ENCODE results near the gene ZSWIM6.

ZSWIM6 gene

GRCh38 chr5:61491861-61492260, 159.8 kb downstream of the ZSWIM6 start:
- DNase-seq, result no peak

DNA sequence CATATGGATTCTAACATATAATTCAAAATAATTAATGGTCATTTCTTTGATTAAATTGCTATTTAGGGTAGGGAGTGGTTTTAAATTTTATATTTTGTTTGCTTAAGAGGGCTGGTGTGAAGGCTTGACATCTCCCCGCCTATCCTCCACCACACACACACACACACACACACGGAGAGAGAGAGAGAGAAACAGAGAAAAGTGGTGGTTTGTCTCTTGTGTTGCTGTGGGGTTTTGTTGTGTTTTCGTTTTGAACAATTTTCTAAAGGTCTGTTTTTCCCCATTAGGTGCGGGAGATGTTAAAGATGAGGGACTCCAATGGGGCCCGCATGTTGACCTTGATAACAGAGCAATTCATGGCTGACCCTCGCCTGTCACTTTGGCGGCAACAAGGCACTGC, 161.9 kb downstream of the ZSWIM6 start:
- no peak for DNase-seq

GRCh38 chr5:61496446-61496845, 164.4 kb downstream of the ZSWIM6 start:
- no peak for DNase-seq

DNA sequence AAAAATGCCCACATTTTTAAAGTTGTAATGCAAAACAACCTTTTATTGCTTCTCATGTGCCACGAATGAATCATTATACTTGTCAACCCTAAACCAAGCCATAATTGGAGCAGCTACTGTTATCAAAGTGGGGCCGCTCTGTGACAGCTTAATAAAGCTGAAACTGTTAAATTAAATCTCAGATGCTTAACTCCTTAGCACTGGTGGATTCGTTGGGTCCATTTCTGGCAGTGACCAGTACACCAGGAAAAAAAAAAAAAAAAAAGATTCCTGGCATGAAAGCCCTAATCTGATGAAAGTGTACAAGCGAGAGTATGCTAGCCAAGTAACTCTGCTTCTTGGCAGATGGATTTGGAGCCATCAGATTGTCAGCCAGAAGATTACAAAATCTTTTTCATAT, 164.8 kb downstream of the ZSWIM6 start:
- DNase-seq, result no peak

GRCh38 chr5:61498121-61498520, 166.1 kb downstream of the ZSWIM6 start:
- no peak for DNase-seq

DNA sequence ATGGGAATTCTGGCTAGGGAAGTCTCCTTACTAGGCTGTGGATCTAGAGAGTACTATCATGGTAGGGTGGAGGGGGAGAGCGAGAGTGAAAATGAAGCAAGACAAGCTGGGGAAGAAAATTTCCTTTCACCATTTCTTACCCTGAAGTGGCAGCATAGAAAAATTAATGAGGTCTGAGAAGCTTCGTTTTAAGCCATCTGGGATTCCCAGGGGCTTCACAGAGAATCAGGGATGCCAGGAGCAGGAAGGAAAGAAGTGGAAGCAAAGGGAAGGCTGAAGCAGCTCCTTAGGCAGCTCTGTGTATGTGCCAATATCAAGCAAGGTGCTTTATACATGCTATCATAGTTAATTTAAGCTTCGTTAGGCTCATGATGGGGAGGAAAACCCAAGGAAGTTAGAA, 169.9 kb downstream of the ZSWIM6 start:
- DNase-seq, result no peak

DNA sequence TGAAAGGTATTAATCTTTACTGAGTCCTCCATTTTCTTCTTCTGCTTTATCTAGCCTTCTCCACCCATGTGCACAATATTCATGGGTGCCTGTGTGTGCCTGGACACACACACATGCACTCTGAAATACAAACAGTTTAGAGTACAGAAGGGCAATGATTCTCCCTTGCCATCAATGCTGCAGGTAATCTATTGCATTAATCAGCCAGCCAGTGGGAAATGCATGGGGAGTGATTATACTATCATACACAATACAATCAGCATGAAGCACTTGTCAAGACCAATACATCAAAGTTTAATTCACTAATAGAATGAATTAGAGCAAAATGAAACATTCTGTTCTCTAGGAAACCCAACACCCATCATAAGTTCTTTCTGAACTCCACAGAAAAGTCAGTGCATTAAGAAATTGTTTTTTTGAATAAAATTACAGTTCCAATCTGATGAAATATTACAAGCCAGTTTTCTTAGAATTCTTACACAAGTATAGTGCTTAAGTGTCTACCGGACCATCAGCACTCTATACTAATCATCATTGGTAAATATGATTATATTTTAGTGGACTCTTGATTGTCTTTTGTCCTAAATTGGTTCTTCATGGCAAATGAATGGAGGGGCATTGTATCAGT, 172.2 kb downstream of the ZSWIM6 start:
- DNase-seq, result no peak

DNA sequence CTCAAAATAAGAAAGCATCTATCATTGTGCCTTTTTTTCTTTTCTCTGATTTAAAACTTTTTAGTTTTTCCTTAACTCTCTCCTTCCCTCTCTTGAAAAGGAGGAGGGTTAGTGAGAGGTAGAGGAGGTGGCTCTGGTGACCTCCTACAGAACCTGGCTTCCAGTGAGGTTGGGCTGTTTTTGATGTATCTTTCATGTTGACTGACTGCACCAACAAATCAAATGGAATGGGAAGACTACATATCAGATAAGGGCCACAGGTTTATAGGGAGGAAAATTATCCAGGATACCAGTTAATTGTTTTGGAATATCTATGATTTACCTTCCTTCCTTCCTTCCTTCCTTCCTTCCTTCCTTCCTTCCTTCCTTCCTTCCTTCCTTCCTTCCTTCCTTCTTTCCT, 173.2 kb downstream of the ZSWIM6 start:
- no peak for DNase-seq

DNA sequence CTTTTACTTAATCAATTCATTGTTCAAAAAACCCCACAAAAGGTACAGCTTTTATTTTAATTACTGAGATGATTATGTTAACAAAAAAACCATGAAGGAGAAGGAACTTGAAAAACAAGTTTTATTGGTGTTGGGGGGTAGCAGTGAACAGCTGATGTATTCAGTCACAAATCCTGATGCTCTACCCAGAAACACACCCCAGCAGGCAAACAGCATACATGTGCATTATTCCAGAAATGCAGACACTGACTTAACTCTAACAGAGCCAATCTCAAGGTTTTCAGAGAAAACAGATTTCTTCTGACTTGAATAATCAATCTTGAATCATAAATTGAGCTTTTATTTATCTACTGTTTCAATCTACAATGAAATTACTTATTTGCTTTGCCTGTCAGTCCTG, 175.2 kb downstream of the ZSWIM6 start:
- no peak for DNase-seq

GRCh38 chr5:61516946-61517345, 184.9 kb downstream of the ZSWIM6 start:
- no peak for DNase-seq

DNA sequence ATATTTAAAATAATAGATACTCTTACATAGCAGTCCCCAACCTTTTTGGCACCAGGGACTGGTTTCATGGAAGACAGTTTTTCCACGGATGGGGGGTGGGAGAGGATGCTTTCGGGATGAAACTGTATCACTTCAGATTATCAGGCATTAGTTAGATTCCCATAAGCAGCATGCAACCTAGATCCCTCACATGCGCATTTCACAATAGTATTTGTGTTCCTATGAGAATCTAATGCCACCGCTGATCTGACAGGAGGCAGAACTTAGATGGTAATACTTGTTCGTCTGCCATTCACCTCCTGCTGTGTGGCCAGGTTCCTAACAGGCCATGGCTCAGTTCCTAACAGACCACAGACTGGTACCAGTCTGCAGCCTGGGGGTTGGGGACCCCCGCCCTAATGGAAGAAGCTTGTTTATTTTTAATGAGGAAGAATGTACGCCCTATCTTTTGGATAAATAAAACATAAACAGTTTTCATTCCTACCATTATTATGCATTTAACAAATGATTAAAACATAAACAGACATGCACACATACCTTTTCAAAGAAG, 187.7 kb downstream of the ZSWIM6 start:
- no peak for DNase-seq

- no peak for DNase-seq
Observed at GRCh38 chr5:61523073-61523472, 191.0 kb downstream of the ZSWIM6 start.

DNA sequence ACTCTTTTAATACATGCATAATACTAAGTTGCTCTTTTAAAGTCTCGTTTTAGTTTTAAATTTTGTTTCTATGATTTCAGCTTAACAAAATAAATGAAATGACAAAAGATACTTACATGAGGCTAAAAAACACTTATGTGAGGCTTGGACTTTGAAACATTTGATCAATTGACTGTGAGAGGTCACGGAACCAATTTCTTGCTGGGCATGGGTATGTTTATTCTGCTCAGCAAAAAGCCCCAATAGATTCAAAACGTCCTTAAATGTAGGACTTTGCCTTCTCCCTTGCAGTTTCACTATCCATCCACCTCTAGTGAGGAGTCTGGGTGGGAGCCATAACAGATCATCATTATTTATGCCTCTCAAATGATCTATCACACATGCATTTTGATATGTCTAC, 191.9 kb downstream of the ZSWIM6 start:
- no peak for DNase-seq

DNA sequence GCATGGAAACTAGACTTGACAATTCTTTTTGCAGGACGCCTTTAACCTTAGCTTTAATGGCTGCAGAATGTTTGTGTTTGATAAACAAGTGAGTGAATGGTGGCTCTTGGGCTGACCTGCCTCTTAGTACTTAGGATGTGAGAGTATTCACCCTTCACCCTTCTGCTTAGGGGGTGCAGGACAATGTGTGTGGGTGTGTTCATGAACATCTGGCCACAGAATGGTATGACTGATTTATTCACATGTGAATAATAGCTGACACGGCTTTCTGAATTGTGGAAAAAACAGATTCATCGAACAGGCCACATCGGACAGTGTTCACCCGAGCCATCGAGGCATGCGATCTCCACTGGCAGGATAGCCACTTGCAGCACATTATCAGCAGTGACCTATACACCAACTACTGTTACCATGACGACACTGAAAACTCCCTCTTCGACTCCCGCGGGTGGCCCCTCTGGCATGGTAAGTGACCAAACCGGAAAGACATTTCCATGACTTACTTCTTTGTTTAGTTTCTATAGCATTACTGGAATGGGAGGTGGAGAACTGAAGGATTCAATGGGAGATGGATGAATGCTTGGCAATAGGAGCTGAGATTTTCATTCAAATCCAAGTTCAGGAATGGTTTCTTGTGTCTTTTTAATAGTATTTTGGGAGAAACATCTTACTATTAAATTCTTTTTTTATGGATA, 193.6 kb downstream of the ZSWIM6 start:
- DNase-seq, result no peak

GRCh38 chr5:61526207-61526519, 194.1 kb downstream of the ZSWIM6 start:
- DNase-seq, result no peak

GRCh38 chr5:61532983-61533382, 200.9 kb downstream of the ZSWIM6 start:
- no peak for DNase-seq

GRCh38 chr5:61534481-61535267, 202.6 kb downstream of the ZSWIM6 start:
- DNase-seq, result no peak

DNA sequence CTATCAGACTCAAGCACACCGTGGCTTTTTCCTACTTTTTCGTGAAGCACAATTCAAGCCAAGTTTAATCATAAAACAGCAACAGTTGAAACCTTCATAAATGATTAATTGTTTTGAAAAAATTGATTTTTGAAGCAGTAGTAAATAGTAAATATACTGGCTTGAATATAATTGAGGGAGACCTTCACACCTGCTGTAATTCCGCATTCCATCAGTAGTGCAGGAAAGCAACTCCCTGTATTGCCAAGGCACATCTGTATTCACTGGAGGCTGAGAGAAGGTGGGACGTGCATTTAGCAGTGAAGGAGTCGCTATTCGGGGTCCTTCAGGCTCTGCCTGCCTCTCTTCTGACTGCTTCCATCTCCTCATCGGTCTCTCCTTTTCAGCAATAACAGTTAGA, 203.8 kb downstream of the ZSWIM6 start:
- no peak for DNase-seq

DNA sequence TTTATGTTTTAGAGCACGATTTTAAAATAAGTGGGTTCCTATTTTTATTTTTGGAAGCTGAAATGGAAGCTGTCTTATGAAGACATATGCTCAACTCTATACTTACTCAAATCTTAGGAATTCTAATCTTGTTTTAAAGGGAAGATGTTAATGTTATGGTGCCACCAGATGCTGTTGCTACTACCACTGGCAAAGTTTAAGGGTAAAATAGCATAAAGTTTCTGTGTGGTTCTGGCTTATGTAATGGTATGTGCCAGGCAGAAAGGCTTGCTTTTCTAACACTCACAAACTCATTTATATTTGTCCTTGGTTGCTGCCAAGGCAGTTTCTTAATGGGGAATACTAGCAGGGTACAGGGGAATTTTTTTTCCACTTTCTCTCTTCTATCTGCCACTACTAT, 204.9 kb downstream of the ZSWIM6 start:
- DNase-seq, result no peak

DNA sequence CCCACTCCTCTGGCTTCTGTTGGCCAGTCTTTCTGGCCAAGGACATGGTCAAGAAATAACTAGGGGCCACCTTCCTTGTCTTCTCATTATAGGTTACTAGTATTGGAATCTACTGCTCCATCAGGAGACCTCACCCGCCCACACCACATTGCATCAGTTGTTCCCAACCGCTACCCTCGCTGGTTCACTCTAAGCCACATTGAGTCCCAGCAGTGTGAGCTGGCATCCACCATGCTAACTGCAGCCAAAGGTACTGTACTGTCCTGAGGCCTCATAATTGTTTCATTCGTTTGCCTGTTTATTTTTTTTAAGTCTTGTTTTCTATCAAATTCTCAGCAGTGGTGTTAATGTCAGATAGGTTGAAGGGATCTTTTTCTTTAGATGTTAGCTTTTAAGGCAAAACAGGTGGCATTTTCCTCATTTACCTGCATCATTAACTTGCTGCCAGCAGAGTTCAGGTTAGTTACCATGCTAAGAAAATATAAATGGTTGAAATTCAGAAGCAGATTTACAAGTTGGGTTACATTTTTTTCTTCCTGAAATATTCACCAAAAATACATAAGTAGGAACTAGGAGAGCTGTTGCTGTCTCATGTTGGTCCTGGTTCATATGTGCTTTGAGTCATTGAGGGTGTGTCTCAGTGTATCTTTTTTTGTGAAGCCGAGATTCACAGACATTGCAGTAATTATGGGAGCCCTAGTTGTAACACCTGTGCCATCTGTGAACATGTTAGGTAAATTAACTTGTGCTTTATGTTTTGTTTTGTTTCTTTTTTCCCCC, 206.9 kb downstream of the ZSWIM6 start:
- no peak for DNase-seq

DNA sequence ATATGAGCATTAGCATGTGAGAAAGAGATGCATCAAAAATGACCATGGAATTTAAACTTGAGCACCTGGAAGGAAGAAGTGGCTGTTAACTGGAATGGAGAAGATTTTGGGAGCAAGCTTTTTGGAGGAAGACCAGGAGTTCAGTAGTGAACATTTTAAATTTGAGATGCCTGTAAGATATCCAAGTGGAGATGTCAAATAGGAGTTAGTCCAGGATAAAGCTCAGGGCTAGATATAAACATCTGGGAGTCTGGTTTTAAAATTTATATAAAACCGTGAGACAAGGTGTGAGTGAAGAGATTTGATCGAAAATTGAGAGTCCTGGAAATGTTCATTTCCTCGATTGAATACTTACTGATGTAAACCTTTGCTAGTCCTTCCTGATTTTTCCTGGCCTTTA, 217.5 kb downstream of the ZSWIM6 start:
- DNase-seq, result no peak

- no peak for DNase-seq
Observed at GRCh38 chr5:61551637-61552313, 219.7 kb downstream of the ZSWIM6 start.

GRCh38 chr5:61559146-61559545, 227.1 kb downstream of the ZSWIM6 start:
- DNase-seq, result no peak

All from stimulated activated CD4-positive, alpha-beta T cell treated with anti-CD3 and anti-CD28 coated beads, Interleukin-4, amount 100 ng/mL, for 1 hour (primary cell).